AG04450 (cell line): ENCODE measurements around the gene SMAD7. TPM values are rescaled to one million over a fixed set of nuclear protein-coding genes. Genes with fewer than 3 reads are reported as not detected.
A peak's percentile ranks its signal among the peaks of the same experiment; 100 is the strongest.

Experiments used
- CTCF ChIA-PET: fragments of 300-600, 350-600 bp; formaldehyde crosslinking; extraction: SDS; loops from one replicate; lab custom pipeline; 2022; ENCODE audit warnings: antibody characterized with exemption, inconsistent platforms; lab: Charles Lee
- POLR2A ChIA-PET: fragments of 350-600 bp; formaldehyde crosslinking; extraction: SDS; loops from one replicate; lab custom pipeline; 2021; ENCODE audit warnings: antibody characterized with exemption, inconsistent platforms; lab: Yijun Ruan, JAX
- DNase-seq: peaks from one replicate; pipeline ENCODE4 v3.0.0-alpha.2; 2011; ENCODE audit warnings: low read depth, low spot score
- H3K27ac ChIP-seq: one replicate; pipeline ENCODE4 v1.5.1; 2012; ENCODE audit warnings: low read depth, low read length, control low read depth
- H3K27me3 ChIP-seq: one replicate; pipeline ENCODE4 v1.6.0; 2012; ENCODE audit warnings: low read length; ENCODE audit not compliant: control insufficient read depth, insufficient read depth
- H3K4me3 ChIP-seq: 2 replicates; pipeline ENCODE4 v1.5.1; 2011; ENCODE audit warnings: mild to moderate bottlenecking, low read depth, low read length, control low read depth
- H3K9me3 ChIP-seq: 2 replicates; pipeline ENCODE4 v1.5.1; 2012; ENCODE audit warnings: low read length; ENCODE audit not compliant: control insufficient read depth, insufficient read depth
- CTCF ChIP-seq: IDR thresholded peaks from 2 replicates; pipeline ENCODE4 v1.5.1; 2011; ENCODE audit warnings: low read depth, low read length, control low read depth, inconsistent platforms
- polyA plus RNA-seq: library from polyadenylated mRNA; depleted of rRNA; stranded (reverse); fragments of >200 nt; gene quantifications from 2 replicates; pipeline ENCODE4 v1.2.3, GENCODE V29; 2011

The SMAD7 gene
- polyA plus RNA-seq, 1 experiment = 8.0 TPM

- Histone ChIP-seq H3K4me3 (no peak overlapping the region), H3K27me3 (no peaks in the 10 kb centered on the region), H3K27ac (peak overlapping the region; percentile 52), H3K9me3 (no peaks in the 10 kb centered on the region)
- DNase-seq = no peak
- CTCF ChIA-PET = interaction anchor here (0.8 to 1.4 kb wide), 3 partner anchors 13 to 313 kb away, joined by 3 to 4 read pairs (median 3); no protein-coding TSS in a partner anchor
- POLR2A ChIA-PET = interaction anchor here (0.8 kb wide), 1 partner anchor 10 kb away, joined by 3 read pairs; no protein-coding TSS in a partner anchor
- TF ChIP-seq CTCF = no peak
Observed at GRCh38 chr18:48924630-48925490, 25.9 kb downstream of the SMAD7 start.

DNA sequence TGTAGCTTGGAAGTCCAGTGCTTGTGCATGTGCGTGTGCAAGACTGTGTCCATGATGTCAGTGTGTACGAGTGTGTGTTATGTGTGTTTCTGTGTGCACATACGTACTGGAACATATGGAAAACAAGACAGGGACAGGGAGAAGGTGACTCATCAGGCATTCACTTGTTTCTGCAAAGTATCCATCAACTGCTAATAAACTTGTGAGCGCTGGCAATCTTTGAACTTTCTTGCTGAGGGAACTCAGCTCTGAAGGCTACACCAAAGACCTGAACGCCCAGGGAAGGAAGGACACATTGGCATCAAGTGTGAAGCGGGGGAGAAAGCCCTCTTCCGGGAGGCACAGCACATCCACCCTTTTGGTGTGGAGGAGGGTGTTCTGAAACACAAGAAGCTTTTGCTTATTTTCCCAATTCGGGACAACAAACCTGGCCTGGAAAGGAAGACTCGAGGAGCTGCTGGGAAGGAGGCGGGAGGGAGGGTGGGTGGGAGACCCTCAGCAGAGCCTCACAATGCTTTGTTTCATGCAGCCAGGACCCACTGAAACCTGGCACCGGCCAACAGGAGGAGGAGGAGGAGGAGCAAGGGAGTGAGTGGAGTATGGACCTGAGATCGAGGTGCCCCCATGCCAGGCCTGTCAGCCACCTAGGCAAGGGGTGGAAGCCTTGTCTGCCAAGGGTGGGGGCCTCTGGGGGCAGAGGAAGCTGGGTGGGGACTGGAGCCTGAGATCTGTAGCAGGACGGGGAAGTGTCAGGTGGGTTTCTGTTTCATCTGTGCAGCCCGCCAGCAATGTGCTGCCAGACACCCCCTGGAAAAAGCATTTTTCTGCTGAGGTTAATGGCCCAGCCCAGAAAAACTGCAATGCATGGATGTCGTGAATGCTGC, 26.8 kb downstream of the SMAD7 start:
- H3K27me3 ChIP-seq = no peaks in the 10 kb centered on the region
- H3K27ac ChIP-seq = peak overlapping the region; percentile 57
- no peaks in the 10 kb centered on the region for H3K9me3 ChIP-seq
- no peak for DNase-seq
- ChIA-PET POLR2A (interaction anchor here (0.6 to 0.8 kb wide), 3 partner anchors 9 to 72 kb away, joined by 3 to 4 read pairs (median 3); no protein-coding TSS in a partner anchor), CTCF (interaction anchor here (1.1 to 1.4 kb wide), 2 partner anchors 16 to 314 kb away, joined by 3 to 4 read pairs; no protein-coding TSS in a partner anchor)
- TF ChIP-seq CTCF = no peak
- no peak overlapping the region for H3K4me3 ChIP-seq

DNA sequence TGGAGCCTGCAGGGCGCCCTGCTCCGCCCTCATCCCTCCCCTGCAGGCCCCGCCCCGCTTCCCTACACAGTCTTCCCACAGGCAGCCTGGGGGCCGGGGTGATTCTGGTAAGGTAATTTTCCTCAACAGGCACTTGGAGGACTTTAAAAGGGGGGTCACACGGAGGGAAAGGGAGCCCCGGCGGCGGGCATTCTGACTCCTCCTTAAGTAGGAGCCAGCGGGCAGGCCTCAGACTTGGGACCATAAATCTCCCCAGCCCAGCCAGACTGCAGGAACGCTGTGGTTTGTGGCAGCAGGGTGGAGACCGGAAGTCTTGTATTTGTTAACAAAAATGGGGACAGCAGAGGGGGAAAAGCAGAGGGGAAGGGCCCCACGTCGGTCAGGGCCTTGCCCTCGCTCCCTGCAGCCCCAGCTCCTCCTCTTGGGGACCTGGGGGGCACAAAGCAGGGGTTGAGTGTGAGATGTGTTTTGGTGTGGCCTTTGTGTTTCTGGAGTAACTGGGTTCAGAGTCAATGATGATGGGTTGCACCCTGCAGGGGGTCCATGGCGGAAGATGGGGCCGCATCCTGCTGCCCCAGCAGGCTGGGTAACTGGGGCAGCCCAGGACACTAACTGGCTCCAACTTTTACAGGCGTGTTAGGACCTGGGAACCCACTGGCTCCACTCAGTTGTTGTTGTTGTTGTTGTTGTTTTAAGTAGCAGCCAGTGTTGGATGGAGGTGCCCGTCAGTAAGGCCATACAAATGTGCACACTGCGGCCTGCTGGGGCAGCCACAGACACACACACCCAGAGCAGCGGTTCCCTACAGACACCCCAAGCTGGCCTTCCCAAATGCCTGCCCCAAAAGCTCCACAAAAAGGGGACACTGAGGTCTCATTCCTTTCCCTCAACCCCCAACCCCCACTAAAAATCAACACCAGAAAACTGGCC, 27.7 kb downstream of the SMAD7 start:
- no peak for DNase-seq
- no peak for TF ChIP-seq CTCF
- Histone ChIP-seq H3K27me3 (no peaks in the 10 kb centered on the region), H3K27ac (peak overlapping the region; percentile 84), H3K4me3 (peak overlapping the region; percentile 37), H3K9me3 (no peaks in the 10 kb centered on the region)
- CTCF ChIA-PET = no interaction called here
- POLR2A ChIA-PET = interaction anchor here (0.6 kb wide), 2 partner anchors 30 to 73 kb away, joined by 3 to 4 read pairs; no protein-coding TSS in a partner anchor

GRCh38 chr18:48922226-48922800, 28.5 kb downstream of the SMAD7 start:
- ChIA-PET POLR2A (no interaction called here), CTCF (no interaction called here)
- Histone ChIP-seq H3K27me3 (no peaks in the 10 kb centered on the region), H3K27ac (peak overlapping the region; percentile 84), H3K9me3 (no peaks in the 10 kb centered on the region), H3K4me3 (peak overlapping the region; percentile 37; the same call in 1 of the 2 replicates)
- DNase-seq = no peak
- no peak for TF ChIP-seq CTCF
